Activated T-cell treated with anti-CD3 and anti-CD28 coated beads for 48 hours (primary cell): Measurements from ENCODE around the gene OR2F2.

Experiments
- DNase-seq: peaks from one replicate; pipeline ENCODE4 v3.0.0-alpha.2; 2020; ENCODE audit warnings: low read depth

Gene OR2F2, protein sequence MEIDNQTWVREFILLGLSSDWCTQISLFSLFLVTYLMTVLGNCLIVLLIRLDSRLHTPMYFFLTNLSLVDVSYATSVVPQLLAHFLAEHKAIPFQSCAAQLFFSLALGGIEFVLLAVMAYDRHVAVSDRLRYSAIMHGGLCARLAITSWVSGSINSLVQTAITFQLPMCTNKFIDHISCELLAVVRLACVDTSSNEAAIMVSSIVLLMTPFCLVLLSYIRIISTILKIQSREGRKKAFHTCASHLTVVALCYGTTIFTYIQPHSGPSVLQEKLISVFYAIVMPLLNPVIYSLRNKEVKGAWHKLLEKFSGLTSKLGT

DNA sequence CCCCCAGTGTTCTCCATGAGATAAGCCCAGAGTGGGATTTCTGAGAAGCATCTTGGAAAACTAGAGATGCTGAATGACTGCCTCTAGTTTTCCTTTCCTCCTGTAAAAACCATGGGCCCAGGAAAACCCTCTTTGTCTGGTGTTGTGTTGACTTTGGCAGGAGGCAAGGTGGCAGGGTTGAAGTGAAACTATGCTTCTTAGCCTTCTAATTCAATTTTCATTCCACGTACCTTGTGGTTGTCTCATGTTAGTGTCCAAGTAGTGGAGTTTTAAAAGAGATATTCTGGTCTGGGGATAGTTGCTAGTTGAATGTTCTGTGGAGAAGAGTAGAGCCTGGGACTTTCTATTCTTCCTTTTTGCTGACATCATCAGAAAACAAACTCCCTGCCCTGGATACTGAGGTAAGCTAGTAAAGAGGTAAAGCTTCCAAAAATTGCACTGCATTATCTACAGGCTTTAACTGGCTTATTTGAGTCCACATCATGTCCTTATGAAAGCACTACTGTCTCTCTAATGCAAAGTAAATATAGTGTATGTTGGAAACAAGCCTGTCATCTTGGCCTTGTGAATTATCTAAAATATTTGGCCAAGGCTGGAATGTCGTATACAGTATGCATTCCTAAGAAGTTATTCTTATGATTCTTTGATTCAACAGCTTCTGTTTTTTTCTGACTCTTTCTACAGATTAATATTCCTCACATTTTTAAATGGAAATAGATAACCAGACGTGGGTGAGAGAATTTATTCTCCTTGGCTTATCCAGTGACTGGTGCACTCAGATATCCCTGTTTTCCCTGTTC is at the start of gene OR2F2:
Gene OR2F2 (plus strand): TSS at position 708 of the 800 bp plus-strand sequence. CDS start 0 bp downstream, at position 708.
- DNase-seq: no peak

DNA sequence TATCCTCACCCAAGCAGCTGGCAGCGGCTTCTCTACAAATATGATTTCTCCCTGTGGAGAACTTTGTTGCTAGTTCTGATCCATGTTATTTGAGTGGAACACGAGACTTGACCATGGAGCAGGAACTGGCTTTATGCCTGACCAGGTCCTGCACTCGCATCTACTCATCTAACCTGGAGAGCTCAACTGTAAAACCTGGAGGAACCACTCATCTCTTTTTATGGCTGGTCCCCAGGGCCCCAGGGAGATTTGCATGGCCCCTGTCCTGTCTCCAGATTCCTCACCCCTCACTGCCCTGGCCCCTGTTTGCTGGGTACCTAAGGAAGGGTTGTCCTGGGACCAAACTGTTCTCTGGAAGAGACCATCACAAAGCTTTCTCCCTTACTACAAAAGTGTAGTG is 49.1 kb upstream of the OR2F2 start:
- DNase-seq: no peak

DNA sequence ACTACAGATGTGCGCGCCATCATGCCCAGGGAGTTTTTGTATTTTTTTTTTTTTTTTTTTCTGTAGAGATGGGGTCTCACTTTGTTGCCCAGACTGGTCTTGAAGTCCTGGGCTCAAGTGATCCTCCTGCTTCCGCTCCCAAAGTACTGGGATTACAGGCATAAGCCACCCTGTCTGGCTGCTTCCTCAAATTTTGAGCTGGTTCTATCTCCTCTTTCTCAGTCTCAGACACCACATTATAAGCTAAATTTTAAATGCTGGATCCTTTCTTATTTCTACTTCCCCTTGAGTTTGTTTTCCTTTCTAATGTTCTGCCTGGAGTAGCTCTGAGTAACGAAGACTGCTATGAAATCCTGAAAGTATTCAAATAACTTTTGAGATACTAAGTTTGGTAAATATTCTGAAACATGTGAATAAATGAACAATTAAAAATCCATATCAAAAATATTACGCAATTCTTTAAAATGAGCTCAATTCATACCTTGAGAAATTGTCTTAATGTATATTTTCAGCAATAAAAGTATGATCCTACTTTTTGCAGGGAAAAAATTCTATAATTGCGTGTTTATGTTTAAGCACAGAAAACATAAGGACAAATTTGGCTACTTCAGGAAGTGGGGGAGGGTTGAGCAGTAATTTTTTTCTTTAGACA is 48.1 kb upstream of the OR2F2 start:
- DNase-seq: no peak

DNA sequence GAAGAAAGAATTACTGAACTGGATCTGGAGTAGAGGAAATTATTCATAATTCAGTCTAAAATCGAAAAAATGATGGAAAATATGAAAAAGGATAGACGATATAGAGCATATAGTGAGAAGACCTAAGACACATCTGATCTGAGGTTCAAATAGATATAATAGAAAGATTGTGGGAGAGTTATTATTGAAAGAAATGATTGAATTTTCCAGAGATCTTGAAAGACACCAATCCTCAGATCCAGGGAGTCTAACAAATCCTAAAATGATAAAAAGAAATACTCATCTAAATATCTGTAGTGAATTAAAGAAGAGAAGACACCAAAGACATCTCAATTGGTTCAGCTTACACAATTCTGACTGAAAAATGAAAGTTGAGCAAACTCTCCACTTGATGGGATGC is 46.0 kb upstream of the OR2F2 start:
- DNase-seq: no peak

DNA sequence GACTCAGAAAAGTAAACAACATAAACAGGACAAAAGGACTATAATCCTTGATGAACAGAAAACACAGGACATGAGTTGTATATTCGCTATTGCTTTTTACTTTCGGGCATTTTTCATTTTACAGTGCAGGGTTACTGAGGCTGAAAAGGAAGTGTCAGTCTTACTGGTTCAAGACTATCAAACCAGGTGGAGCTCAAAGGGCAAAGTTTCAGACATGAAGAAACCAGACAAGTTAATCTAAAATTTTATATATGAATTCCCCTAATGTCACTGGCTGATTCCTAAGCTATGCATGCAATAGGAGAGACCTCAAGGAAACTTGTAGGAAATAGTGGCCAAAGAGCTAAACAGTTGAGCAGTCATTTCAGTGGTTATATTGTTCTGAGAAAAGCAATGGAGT is 44.5 kb upstream of the OR2F2 start:
- DNase-seq: no peak

DNA sequence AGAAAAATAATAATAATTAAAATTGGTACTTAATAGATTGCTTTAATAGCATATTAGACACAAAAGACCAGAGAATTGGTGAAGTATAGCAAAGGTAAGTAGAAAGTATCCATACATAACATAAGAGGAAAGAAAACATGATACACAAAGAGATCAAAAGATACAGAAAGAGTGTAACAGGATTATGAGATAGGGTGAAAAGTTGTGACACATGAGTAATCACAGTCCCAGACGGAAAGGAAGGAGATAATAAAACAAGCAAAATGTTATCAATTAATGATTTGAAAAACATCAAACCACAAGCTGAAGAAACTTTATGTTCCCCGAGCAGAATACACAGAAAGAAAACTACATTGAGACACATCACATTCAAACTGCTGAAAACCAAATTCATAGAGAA is 43.6 kb upstream of the OR2F2 start:
- DNase-seq: no peak

DNA sequence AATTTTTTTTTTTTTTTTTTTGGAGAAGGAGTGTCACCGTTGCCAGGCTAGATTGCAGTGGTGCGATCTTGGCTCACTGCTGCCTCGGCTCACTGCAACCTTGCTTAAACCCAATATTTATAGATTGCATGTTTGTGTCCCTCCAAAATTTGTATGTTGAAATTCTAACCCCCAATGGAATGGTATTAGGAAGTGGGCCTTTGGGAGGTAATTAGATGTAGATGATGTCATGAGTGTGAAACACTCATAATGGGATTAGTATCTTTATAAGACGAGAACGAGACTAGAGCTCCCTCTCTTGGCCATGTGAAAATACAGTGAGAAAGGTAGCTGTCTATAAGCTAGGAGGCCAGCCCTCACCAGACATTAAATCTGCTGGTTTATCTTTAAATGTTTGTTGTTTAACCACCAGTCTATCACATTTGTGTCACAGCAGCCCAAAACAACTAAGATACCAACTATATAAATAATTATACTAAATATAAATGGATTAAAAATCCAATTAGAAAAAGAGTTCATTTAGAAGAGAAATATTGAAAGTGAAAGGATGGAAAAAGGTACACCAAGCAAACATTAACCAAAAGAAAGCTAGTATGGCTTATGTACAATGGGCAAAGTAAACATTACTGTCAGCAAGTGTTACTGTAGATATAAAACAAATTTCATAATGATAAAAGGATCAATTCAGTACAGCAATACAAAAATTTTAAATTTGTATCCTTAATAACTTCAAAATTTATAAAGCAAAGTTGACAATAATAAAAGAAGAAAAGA is 42.3 kb upstream of the OR2F2 start:
- no peak for DNase-seq

DNA sequence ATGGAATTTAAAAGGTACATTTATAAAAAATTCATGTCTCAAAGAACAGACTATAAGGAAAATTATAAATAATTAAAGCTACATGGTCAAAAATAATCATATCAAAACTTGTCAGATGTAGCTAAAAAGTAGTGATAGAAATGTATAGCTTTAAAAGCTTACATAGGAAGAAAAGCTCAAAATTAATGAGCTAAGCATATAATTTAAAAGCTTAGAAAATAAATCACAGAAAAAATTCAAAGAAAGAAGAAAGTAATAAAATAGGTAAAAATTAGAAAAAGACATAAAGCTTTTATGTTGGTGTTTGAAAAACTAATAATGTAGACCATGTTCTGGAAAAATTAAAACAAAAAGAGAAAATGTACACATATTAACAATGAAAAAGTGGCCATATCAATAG is 38.4 kb upstream of the OR2F2 start:
- no peak for DNase-seq

DNA sequence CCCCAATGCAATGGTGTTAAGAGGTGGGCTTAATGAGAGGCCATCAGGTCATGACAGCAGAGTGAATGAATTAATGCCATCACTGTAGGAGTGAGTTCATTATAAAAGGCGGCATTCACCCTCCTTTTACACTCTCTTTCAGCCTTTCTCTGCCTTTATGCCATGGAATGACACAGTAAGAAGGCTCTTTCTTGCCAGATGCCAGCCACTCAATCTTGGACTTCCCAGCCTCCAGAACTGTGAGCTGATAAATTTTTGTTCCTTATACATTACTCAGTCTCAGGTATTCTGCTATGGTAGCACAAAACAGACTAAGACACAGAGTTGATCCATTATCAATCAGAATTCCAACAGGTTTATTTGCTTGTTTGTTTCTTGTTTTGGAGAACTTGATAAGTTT is 36.2 kb upstream of the OR2F2 start:
- no peak for DNase-seq

DNA sequence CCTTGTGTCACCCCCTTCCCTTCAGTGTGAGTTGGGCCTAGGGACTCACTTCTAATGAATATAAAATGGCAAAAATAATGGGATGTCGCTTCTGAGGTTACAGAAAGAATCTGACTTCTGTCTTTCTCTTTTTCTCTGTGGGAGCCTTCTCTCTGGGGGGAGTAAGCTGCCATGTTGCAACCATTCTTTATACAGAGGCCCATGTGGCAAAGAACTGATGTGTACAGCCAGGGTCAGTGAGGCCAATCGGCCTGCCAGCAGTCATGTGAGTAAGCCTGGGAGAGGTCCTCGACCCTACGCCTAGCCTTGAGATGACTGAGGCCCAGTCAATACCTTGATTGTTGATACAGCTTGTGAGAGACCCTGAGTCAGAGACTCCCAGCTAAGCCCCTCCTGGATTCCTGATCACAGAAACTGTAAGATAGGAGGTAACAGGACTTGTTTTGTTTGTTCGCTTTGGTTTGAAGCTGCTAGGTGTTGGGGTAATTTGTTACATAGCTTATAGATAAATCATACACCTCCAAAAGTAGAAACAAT is 34.7 kb upstream of the OR2F2 start:
- DNase-seq: no peak

DNA sequence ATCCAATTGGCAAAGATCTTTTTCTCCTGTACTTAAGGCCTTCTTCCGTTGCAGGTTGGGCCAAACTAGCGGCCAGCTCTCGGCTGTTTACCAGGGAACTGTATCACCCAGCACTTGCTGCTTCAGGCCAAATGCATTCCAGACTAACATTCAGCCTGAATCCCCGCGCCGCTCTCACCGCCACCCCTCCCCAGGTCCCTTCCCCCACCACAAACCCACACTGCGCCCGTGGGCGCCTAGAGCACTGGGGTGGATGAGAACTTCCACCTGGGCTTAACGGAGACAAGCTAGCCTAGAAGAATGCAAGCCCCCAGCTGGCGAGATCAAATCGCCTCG is 33.7 kb upstream of the OR2F2 start:
- DNase-seq: no peak

DNA sequence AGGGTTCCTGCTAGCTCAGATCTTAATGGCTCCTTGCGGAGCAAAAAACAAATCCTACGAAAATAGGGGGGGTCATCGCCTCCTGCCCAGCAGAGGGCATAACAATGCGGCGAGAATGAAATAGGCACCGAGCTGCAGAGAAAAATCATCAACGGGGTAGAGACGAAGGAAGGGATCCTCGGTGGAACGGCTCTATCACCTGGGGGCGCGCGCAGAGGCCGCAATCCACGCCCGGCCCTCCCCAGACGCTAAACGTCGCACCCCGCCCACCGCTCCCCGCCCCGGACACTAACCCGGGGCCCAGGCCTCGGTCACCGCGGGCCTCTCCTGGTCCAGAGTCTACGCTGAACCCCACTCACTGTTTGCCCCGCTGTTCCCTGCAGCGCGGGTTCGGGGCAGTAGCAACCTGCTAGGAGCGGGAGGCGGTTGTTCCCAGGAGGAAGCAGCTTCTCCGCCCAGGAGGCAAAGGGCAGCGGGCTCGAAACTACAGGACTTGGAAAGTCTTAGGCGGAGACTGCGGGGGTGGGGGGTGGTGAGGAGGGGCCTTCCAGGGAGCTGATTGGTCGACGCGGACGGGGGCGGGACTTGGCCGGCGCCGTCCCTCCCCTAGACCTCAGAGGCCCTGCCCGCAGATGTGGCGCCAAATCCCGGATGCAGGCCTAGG is 33.2 kb upstream of the OR2F2 start, which contains the start of gene TCAF1:
Gene TCAF1 (minus strand): TSS at position 509 of the 664 bp plus-strand sequence. CDS start 25,568 bp downstream, outside the sequence.
- peak; percentile 90 for DNase-seq

DNA sequence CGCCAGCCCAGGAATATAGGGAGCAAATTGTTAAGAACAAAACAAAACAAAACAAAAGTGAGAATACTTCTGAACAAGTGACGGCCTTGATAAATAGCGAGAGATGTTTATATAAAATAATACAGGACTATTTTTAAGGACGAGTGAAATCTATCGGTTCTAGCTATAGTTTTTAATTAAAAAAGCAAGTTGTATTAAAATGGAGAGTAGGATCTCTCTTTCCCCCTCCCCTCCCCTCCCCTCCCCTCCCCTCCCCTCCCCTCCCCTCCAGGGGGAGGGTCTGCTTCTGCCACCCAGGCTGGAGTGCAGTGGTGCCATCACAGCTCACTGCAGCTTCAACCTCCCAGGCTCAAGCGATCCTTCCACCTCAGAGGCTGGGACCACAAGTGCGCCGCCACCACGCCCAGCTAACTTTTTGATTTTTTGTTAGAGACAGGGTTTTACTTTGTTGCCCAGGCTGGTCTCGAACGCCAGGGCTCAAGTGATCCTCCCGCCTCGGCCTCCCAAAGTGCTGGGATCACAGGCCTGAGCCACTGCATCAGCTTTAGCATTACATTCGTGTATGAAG is 32.6 kb upstream of the OR2F2 start:
- DNase-seq: no peak

DNA sequence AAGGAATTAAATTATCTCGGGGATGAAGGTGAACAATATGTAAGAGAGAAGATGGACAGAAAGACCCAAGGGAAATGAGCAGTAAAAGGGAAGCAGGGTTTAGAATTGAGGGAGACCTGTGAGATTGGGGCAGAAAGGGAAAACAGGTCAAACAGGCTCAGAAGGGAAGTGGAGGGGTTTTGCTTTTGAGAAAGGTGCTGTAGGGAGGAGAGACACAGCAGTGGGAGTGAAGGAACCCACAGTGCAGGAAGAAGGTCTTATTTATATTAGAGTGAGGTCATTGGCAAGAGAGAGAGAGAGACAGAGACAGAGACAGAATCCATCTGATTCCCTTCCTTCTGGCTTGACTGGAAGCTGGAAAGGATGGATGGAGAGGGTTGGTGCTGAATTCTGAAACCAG is 29.5 kb upstream of the OR2F2 start:
- DNase-seq: no peak

DNA sequence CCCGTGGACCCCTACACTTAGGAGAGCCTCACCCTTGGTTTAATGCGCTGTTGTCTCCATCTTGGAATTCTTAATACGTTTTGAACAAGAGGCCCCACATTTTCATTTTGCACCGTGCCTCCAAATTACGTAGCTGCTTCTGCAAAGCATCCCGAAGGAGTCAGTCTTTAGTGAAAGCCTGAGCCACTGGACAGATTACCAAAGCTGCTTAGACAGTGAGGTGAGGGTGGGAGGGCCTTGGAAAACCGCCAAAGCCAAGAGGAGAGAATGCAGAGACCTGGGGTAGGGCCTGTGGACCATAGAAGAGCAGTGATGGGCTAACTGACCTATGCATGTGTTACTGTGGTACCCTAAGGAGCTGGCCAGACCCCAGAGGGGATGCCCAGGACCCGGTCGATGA is 28.9 kb upstream of the OR2F2 start:
- no peak for DNase-seq

DNA sequence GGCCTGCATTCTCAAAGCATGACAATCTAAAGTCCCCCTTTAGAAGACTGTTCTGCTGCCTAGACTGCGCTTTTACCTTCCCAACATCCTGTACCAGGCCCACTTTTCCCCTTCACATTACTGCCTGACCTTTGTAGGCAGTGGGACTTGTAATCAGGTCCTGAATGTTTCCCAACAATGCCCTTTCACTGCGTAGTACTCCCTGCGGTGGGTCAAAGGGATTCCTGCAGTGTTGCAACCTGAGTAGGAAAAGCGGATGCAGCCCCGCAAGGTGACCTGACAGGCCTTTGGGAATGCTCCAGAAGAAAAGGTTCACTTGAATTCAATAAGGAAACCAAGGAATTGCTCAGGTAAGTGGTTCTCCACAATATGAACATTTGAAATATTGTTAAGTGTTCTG is 28.1 kb upstream of the OR2F2 start:
- DNase-seq: no peak

DNA sequence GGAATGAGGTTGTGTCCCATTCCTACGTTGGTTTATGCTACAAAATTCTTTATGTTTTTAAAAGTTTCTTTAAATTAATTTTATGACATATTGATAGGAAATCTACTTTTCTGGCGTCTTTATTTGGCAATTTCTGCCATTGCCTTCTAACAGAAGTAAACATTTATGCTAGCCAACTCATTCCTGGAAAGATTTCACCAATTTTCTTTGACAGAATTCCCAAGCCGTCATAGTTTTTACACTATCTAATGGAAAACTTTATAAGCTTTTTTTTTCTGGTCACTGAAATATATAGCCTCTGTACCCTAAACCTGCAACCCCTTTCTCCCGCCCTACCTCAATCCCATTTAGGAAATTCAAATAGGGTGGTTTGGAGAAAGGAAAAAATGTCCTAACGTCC is 26.9 kb upstream of the OR2F2 start:
- no peak for DNase-seq

DNA sequence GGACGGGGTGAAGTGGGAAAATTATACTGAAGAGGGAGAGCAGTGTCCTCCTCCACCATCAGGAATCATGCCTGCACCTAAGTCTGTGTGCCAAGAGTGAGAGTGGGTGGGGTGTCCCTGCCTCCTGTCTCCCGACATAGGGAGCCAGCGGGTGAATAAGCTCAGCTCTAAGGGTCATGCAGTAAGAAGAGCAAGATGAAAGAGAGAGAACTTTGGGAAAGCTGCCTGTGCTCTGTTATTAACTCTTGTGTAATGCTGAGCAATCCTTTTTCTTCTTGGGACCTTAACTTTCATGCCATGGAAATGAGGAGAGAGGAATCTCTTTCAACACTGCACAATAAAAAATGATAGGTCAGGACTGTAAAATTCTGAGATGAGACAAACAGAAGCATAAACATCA is 25.2 kb upstream of the OR2F2 start:
- DNase-seq: no peak

DNA sequence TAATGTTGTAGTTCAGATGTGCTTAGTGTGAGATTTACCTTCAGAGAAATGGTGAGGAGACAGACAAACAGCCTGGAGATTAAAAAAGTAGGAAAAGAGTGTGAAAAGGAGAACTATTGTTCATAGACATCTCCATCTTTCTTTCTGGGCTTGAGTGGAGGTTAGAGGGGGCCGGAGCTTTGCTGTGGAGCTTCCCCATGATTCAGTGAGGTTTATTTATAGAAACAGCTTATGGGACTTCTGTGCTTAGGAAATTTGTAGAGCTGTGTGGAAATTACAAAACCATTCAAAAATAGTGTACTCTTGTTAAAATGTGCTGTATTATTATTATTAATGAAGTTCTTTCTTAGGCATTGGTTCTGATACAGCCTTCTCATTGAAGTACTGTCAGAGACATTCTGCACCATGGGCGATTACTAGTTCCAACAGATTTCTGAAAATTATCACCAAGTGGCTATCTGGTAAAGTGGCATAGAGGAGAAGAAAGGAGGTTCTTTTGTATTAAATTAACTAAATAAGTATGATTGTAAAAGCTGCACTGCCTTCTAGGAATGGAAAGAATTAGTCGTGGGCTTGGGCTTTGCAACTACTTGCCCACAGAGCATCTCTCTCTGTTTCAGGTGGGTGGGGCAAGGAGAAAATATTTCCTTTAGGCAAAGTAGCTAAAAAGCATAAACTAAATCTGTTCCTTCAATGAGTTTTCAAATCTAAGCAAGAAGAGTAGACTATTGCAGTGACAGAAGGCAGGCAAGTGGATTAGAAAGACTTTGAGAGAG is 24.4 kb upstream of the OR2F2 start:
- no peak for DNase-seq

DNA sequence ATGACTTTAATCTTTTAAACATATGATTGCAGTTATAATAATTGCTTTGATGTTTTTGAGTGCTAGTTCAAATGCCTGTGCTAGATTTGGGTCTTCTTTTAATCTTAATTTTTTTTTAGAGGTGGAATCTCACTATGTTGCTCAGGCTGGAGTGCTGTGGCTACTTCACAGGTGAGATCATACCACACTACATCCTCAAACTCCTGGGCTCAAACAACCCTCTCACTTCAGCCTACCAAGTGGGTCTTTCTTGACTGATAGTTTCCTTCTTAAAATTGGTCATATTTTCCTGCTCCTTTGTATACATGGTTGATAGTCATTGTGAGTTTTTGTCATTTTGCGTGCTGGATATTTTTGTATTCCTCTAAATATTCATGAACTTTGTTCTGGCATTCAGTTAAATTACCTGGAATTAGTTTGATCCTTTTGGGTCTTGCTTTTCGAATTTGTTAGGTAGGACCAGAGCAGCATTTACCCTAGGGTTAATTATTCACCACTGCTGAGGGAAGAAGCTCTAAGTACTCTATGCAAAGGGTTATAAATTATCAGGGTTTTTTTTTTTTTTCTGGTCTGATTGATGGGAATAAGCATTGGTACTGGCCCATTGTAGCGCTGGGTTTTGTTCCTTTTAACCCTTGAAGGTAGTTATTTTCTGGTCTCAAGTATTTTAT is 21.0 kb upstream of the OR2F2 start:
- no peak for DNase-seq
